ENCODE data around the gene ZNF846. TPM values are rescaled to one million over a fixed set of nuclear protein-coding genes. Genes with fewer than 3 reads are reported as not detected.

Gene ZNF846
- total RNA-seq, 1 experiment from 2014 or later: 11.2 TPM

- POLR2A ChIA-PET: no interaction called here
- Mint-ChIP-seq H3K36me3 (peaks cover 56% of the 10 kb centered on the region), H3K9me3 (peaks cover 41% of the 10 kb centered on the region)
Measured at GRCh38 chr19:9752701-9753443, 15.7 kb downstream of the ZNF846 start.

GRCh38 chr19:9751446-9751845 is 17.1 kb downstream of the ZNF846 start:
- POLR2A ChIA-PET: no interaction called here
- peaks cover 41% of the 10 kb centered on the region for H3K36me3 Mint-ChIP-seq
- no peaks in the 10 kb centered on the region for H3K27me3 Mint-ChIP-seq (ENCODE audit: low read depth)
- H3K4me3 Mint-ChIP-seq: no peak overlapping the region
- ATAC-seq (no peak), DNase-seq (ENCODE audit: low spot score) (no peak)
- CTCF ChIA-PET: interaction anchor here (0.6 kb wide), 1 partner anchor 48 kb away, joined by 4 read pairs; no protein-coding TSS in a partner anchor
- H3K27ac Mint-ChIP-seq: no peak overlapping the region
- no peaks in the 10 kb centered on the region for H3K4me1 Mint-ChIP-seq
- TF ChIP-seq ZNF281 (CRISPR knock-in tag; IDR thresholded peaks at IDR 0.05): no peak
- TF ChIP-seq SMAD4 (CRISPR knock-in tag; IDR thresholded peaks at IDR 0.05): no peak
- TF ChIP-seq TP53 (CRISPR knock-in tag; IDR thresholded peaks at IDR 0.05): no peak
- TF ChIP-seq ZNF138 (CRISPR knock-in tag; conservative IDR thresholded peaks at IDR 0.05): no peak
- H3K9me3 Mint-ChIP-seq: peaks cover 29% of the 10 kb centered on the region

More at GRCh38 chr19:9752701-9753443, 15.7 kb downstream of the ZNF846 start:
- no peak for ATAC-seq
- TF ChIP-seq ZNF671 (CRISPR knock-in tag; IDR thresholded peaks at IDR 0.05): no peak
- TF ChIP-seq NFE2L1 (CRISPR knock-in tag; IDR thresholded peaks at IDR 0.05): no peak
- TF ChIP-seq, protein P1, sequence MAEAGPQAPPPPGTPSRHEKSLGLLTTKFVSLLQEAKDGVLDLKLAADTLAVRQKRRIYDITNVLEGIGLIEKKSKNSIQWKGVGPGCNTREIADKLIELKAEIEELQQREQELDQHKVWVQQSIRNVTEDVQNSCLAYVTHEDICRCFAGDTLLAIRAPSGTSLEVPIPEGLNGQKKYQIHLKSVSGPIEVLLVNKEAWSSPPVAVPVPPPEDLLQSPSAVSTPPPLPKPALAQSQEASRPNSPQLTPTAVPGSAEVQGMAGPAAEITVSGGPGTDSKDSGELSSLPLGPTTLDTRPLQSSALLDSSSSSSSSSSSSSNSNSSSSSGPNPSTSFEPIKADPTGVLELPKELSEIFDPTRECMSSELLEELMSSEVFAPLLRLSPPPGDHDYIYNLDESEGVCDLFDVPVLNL (CRISPR knock-in tag; IDR thresholded peaks at IDR 0.05; ENCODE audit: borderline replicate concordance, low read depth): no peak
- no peak for TF ChIP-seq SMAD4 (CRISPR knock-in tag; IDR thresholded peaks at IDR 0.05)
- TF ChIP-seq ELF4 (CRISPR knock-in tag; IDR thresholded peaks at IDR 0.05; ENCODE audit: low read depth): no peak
- TF ChIP-seq MYBL2 (CRISPR knock-in tag; IDR thresholded peaks at IDR 0.05): no peak
- CTCF ChIA-PET: no interaction called here
- Mint-ChIP-seq H3K4me1 (no peaks in the 10 kb centered on the region), H3K27me3 (ENCODE audit: low read depth) (no peaks in the 10 kb centered on the region), H3K27ac (no peak overlapping the region), H3K4me3 (no peak overlapping the region)
- DNase-seq (ENCODE audit: low spot score): no peak

- CTCF ChIA-PET: no interaction called here
Measured at GRCh38 chr19:9741476-9742171, 26.9 kb downstream of the ZNF846 start.

More at GRCh38 chr19:9741476-9742171, 26.9 kb downstream of the ZNF846 start:
- TF ChIP-seq, protein P2, sequence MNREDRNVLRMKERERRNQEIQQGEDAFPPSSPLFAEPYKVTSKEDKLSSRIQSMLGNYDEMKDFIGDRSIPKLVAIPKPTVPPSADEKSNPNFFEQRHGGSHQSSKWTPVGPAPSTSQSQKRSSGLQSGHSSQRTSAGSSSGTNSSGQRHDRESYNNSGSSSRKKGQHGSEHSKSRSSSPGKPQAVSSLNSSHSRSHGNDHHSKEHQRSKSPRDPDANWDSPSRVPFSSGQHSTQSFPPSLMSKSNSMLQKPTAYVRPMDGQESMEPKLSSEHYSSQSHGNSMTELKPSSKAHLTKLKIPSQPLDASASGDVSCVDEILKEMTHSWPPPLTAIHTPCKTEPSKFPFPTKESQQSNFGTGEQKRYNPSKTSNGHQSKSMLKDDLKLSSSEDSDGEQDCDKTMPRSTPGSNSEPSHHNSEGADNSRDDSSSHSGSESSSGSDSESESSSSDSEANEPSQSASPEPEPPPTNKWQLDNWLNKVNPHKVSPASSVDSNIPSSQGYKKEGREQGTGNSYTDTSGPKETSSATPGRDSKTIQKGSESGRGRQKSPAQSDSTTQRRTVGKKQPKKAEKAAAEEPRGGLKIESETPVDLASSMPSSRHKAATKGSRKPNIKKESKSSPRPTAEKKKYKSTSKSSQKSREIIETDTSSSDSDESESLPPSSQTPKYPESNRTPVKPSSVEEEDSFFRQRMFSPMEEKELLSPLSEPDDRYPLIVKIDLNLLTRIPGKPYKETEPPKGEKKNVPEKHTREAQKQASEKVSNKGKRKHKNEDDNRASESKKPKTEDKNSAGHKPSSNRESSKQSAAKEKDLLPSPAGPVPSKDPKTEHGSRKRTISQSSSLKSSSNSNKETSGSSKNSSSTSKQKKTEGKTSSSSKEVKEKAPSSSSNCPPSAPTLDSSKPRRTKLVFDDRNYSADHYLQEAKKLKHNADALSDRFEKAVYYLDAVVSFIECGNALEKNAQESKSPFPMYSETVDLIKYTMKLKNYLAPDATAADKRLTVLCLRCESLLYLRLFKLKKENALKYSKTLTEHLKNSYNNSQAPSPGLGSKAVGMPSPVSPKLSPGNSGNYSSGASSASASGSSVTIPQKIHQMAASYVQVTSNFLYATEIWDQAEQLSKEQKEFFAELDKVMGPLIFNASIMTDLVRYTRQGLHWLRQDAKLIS (CRISPR knock-in tag; IDR thresholded peaks at IDR 0.05; ENCODE audit: borderline replicate concordance): no peak
- TF ChIP-seq RORB (CRISPR knock-in tag; IDR thresholded peaks at IDR 0.05) (no peak), CREB1 (CRISPR knock-in tag; IDR thresholded peaks at IDR 0.05) (no peak), SOX15 (CRISPR knock-in tag; IDR thresholded peaks at IDR 0.05) (no peak), SMAD3 (CRISPR knock-in tag; IDR thresholded peaks at IDR 0.05; ENCODE audit: borderline replicate concordance) (no peak), ZBTB21 (CRISPR knock-in tag; IDR thresholded peaks at IDR 0.05; ENCODE audit: borderline replicate concordance) (no peak), NR3C1 (CRISPR knock-in tag; conservative IDR thresholded peaks at IDR 0.05; ENCODE audit: low read depth) (no peak), ESRRA (CRISPR knock-in tag; IDR thresholded peaks at IDR 0.05; ENCODE audit: borderline replicate concordance) (no peak)
- DNase-seq (ENCODE audit: low spot score) (no peak), ATAC-seq (no peak)
- no peak overlapping the region for H3K27ac Mint-ChIP-seq
- H3K27me3 Mint-ChIP-seq (ENCODE audit: low read depth): peaks cover 5% of the 10 kb centered on the region
- POLR2A ChIA-PET: no interaction called here
- H3K4me3 Mint-ChIP-seq: no peak overlapping the region
- H3K36me3 Mint-ChIP-seq: peaks cover 8% of the 10 kb centered on the region
- H3K9me3 Mint-ChIP-seq: peaks cover 23% of the 10 kb centered on the region
- H3K4me1 Mint-ChIP-seq: no peaks in the 10 kb centered on the region

All from WTC11 (cell line).